ENCODE measurements around the gene ACSS2.
A peak's percentile ranks its signal among the peaks of the same experiment; 100 is the strongest.

Gene ACSS2

GRCh38 chr20:34956041-34956458 is 79.6 kb downstream of the ACSS2 start:
- H3K9me2 ChIP-seq (replicated peaks; ENCODE audit: insufficient read depth, low read length), result no peaks in the 10 kb centered on the region
- H3K4me1 ChIP-seq (ENCODE audit: low read length), result peaks cover 8% of the 10 kb centered on the region
- H2AFZ ChIP-seq (ENCODE audit: low read length), result peak overlapping the region; percentile 94
- no peaks in the 10 kb centered on the region for H4K20me1 ChIP-seq (ENCODE audit: insufficient read depth, low read length)
- H3K4me3 ChIP-seq (ENCODE audit: low read length), result peak overlapping the region; percentile 85
- DNase-seq, result no peak
- H3K27me3 ChIP-seq (replicated peaks; ENCODE audit: insufficient read depth, low read length), result no peaks in the 10 kb centered on the region
- peak overlapping the region; percentile 11; the same call in 1 of the 2 replicates for H3K27ac ChIP-seq (ENCODE audit: low read length)
- no peaks in the 10 kb centered on the region; the same call in 1 of the 2 replicates for H3F3A ChIP-seq (ENCODE audit: insufficient read depth, low read length)
- no peaks in the 10 kb centered on the region for H3K79me2 ChIP-seq (ENCODE audit: low read length)
- no peaks in the 10 kb centered on the region for H3K9me3 ChIP-seq (replicated peaks; ENCODE audit: insufficient read depth, low read length)
- H3K36me3 ChIP-seq (replicated peaks; ENCODE audit: insufficient read depth, low read length), result no peaks in the 10 kb centered on the region
- H3K4me2 ChIP-seq (ENCODE audit: low read depth, low read length), result peak overlapping the region; percentile 83
- H3K9ac ChIP-seq (ENCODE audit: low read length), result peak overlapping the region; percentile 81; the same call in 1 of the 2 replicates
- TF ChIP-seq EZH2 (optimal IDR thresholded peaks at IDR 0.05; ENCODE audit: low read depth, low read length), result no peak
- TF ChIP-seq CTCF (IDR thresholded peaks at IDR 0.05; ENCODE audit: low read length), result no peak
- TF ChIP-seq EZH2phosphoT487 (IDR thresholded peaks at IDR 0.05; ENCODE audit: low read length), result no peak

GRCh38 chr20:34956751-34957472 is 80.5 kb downstream of the ACSS2 start:
- DNase-seq, result no peak
- Histone ChIP-seq H3F3A (ENCODE audit: insufficient read depth, low read length) (no peaks in the 10 kb centered on the region; the same call in 1 of the 2 replicates), H4K20me1 (ENCODE audit: insufficient read depth, low read length) (no peaks in the 10 kb centered on the region), H3K36me3 (replicated peaks; ENCODE audit: insufficient read depth, low read length) (no peaks in the 10 kb centered on the region), H3K27ac (ENCODE audit: low read length) (no peak overlapping the region), H3K9ac (ENCODE audit: low read length) (no peak overlapping the region), H2AFZ (ENCODE audit: low read length) (no peak overlapping the region), H3K27me3 (replicated peaks; ENCODE audit: insufficient read depth, low read length) (no peaks in the 10 kb centered on the region), H3K4me2 (ENCODE audit: low read depth, low read length) (no peak overlapping the region), H3K9me2 (replicated peaks; ENCODE audit: insufficient read depth, low read length) (no peaks in the 10 kb centered on the region), H3K4me3 (ENCODE audit: low read length) (no peak overlapping the region), H3K4me1 (ENCODE audit: low read length) (peaks cover 8% of the 10 kb centered on the region), H3K9me3 (replicated peaks; ENCODE audit: insufficient read depth, low read length) (no peaks in the 10 kb centered on the region), H3K79me2 (ENCODE audit: low read length) (no peaks in the 10 kb centered on the region)
- TF ChIP-seq EZH2phosphoT487 (IDR thresholded peaks at IDR 0.05; ENCODE audit: low read length), result no peak
- no peak for TF ChIP-seq CTCF (IDR thresholded peaks at IDR 0.05; ENCODE audit: low read length)
- no peak for TF ChIP-seq EZH2 (optimal IDR thresholded peaks at IDR 0.05; ENCODE audit: low read depth, low read length)

DNA sequence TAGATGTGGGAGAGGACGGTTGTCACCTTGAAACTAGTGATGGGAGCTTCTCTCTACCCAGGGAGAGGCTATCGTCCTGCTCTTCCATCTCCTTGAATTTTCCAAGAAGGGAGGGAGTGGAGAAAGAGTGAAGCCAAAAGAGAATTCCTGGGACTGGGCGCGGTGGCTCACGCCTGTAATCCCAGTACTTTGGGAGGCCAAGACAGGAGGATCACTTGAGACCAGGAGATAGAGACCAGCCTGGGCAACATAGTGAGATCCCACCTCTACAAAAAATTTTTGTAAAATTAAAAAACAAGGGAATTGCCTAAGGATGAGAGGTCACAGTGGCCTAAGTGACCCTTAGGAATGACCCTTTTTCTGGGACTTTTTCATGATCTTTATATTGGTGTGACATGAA is 88.1 kb downstream of the ACSS2 start:
- Histone ChIP-seq H3K4me1 (ENCODE audit: low read length) (no peaks in the 10 kb centered on the region), H3K4me3 (ENCODE audit: low read length) (no peak overlapping the region), H3F3A (ENCODE audit: insufficient read depth, low read length) (no peaks in the 10 kb centered on the region), H3K27me3 (replicated peaks; ENCODE audit: insufficient read depth, low read length) (no peaks in the 10 kb centered on the region), H3K27ac (ENCODE audit: low read length) (no peak overlapping the region), H3K9me2 (replicated peaks; ENCODE audit: insufficient read depth, low read length) (no peaks in the 10 kb centered on the region), H3K9ac (ENCODE audit: low read length) (no peak overlapping the region), H3K9me3 (replicated peaks; ENCODE audit: insufficient read depth, low read length) (no peaks in the 10 kb centered on the region), H4K20me1 (ENCODE audit: insufficient read depth, low read length) (no peaks in the 10 kb centered on the region), H2AFZ (ENCODE audit: low read length) (no peak overlapping the region), H3K36me3 (replicated peaks; ENCODE audit: insufficient read depth, low read length) (no peaks in the 10 kb centered on the region), H3K79me2 (ENCODE audit: low read length) (no peaks in the 10 kb centered on the region), H3K4me2 (ENCODE audit: low read depth, low read length) (no peak overlapping the region)
- TF ChIP-seq CTCF (IDR thresholded peaks at IDR 0.05; ENCODE audit: low read length), result no peak
- DNase-seq, result no peak
